HepG2 (cell line): Measurements from ENCODE around the gene GOT2. TPM values are rescaled to one million over a fixed set of nuclear protein-coding genes. Genes with fewer than 3 reads are reported as not detected.

Source experiments
- ATAC-seq: fragments of 200-7000 bp; cut with Tn5 transposase; 3 replicates; pipeline ENCODE4 v1.9.1; 2020; ENCODE audit warnings: mild to moderate bottlenecking, moderate library complexity
- BruUV-seq: library from RNA; stranded (reverse); fragments of 400-500 nt; replicated peaks from 2 replicates; lab custom pipeline; 2021; lab: Mats Ljungman, UMichigan
- CTCF ChIA-PET: fragments of 300-600 bp; formaldehyde crosslinking; extraction: SDS; loops from one replicate; lab custom pipeline; 2021; ENCODE audit warnings: low total read pairs, inconsistent platforms, low intra/inter-chr PET ratio; lab: Yijun Ruan, JAX
- POLR2A ChIA-PET: fragments of 350-600 bp; sonication (Branson Sonifier 250); formaldehyde crosslinking; loops from one replicate; lab custom pipeline; 2020; ENCODE audit warnings: antibody characterized with exemption, inconsistent platforms; lab: Yijun Ruan, JAX
- DNase-seq: peaks from one replicate; pipeline ENCODE4 v3.0.0-alpha.2; 2015; ENCODE audit warnings: low spot score
- FAIRE-seq: peaks from 3 replicates; lab custom pipeline; 2011; peaks lifted over from hg19 to GRCh38; lab: Jason Lieb, UNC
- H2AFZ ChIP-seq: one replicate; pipeline ENCODE4 v1.6.1; 2011; ENCODE audit warnings: low read length, inconsistent platforms
- H3K27ac ChIP-seq: fragments of 300-600 bp; 3 replicates; pipeline ENCODE4 v1.8.0; 2011; ENCODE audit warnings: mixed run types, mild to moderate bottlenecking, mixed read lengths, low read length, inconsistent platforms; ENCODE audit not compliant: insufficient read depth; ENCODE audit errors: extremely low read length
- H3K27me3 ChIP-seq, 2 experiments: fragments of 200-600 bp in 1 of 2; 2 replicates in 1 of 2; 3 replicates in 1 of 2; pipeline versions ENCODE4 v1.6.0 to v1.8.0; 2011; ENCODE audit warnings: low read length in 2 of 2, mild to moderate bottlenecking in 2 of 2, moderate library complexity in 2 of 2, inconsistent platforms in 1 of 2; ENCODE audit not compliant: insufficient read depth in 2 of 2, control insufficient read depth in 1 of 2
- H3K36me3 ChIP-seq, 2 experiments: fragments of 200-600 bp in 1 of 2; replicated peaks in 1 of 2; 2 replicates in 1 of 2; 3 replicates in 1 of 2; pipeline versions ENCODE4 v1.5.1 to v1.8.0; 2011; ENCODE audit warnings: low read length in 2 of 2, inconsistent platforms in 1 of 2; ENCODE audit not compliant: insufficient read depth in 2 of 2, control insufficient read depth in 1 of 2
- H3K4me1 ChIP-seq: 2 replicates; pipeline ENCODE4 v1.5.1; 2012; ENCODE audit warnings: low read length, inconsistent platforms; ENCODE audit not compliant: insufficient read depth
- H3K4me2 ChIP-seq: 2 replicates; pipeline ENCODE4 v1.6.0; 2011; ENCODE audit warnings: low read depth, low read length, inconsistent platforms
- H3K4me3 ChIP-seq, 3 experiments: fragments of 200-600 bp in 1 of 3; sonication (generic), shearing (Covaris generic) in 1 of 3; replicated peaks in 1 of 3; 2 replicates each; pipeline ENCODE4 v1.5.1; 2011 to 2016; ENCODE audit warnings: low read length in 3 of 3, inconsistent platforms in 2 of 3, low read depth in 2 of 3, mild to moderate bottlenecking in 2 of 3, control low read depth in 1 of 3, mixed read lengths in 1 of 3; ENCODE audit not compliant: insufficient read depth in 1 of 3
- H3K79me2 ChIP-seq: one replicate; pipeline ENCODE4 v1.6.1; 2011; ENCODE audit warnings: low read length, inconsistent platforms; ENCODE audit not compliant: insufficient read depth
- H3K9ac ChIP-seq: 2 replicates; pipeline ENCODE4 v1.6.0; 2011; ENCODE audit warnings: mild to moderate bottlenecking, low read depth, low read length, inconsistent platforms; ENCODE audit not compliant: insufficient read depth
- H3K9me3 ChIP-seq: 2 replicates; pipeline ENCODE4 v1.5.1; 2012; ENCODE audit warnings: mild to moderate bottlenecking, low read length
- H4K20me1 ChIP-seq: 2 replicates; pipeline ENCODE4 v1.6.0; 2011; ENCODE audit warnings: inconsistent platforms, mild to moderate bottlenecking, low read length, moderate library complexity; ENCODE audit not compliant: insufficient read depth
- ATF5 ChIP-seq: sonication (generic); formaldehyde crosslinking; IDR thresholded peaks from 2 replicates; pipeline ENCODE4 v1.4.0; 2020; ENCODE audit warnings: mild to moderate bottlenecking, low read depth, missing genetic modification reagents
- BRCA1 ChIP-seq: sonication (generic); formaldehyde crosslinking; IDR thresholded peaks from 2 replicates; pipeline ENCODE4 v1.4.0; 2020; ENCODE audit warnings: missing genetic modification reagents
- CEBPG ChIP-seq: IDR thresholded peaks from 2 replicates; pipeline ENCODE4 v1.6.1; 2016
- DDIT3 ChIP-seq: sonication (generic); formaldehyde crosslinking; IDR thresholded peaks from 2 replicates; pipeline ENCODE4 v1.4.0; 2020; ENCODE audit warnings: mild to moderate bottlenecking, missing genetic modification reagents
- MTA1 ChIP-seq: sonication (generic); formaldehyde crosslinking; IDR thresholded peaks from 2 replicates; pipeline ENCODE4 v1.4.0; 2020; ENCODE audit warnings: missing genetic modification reagents, mild to moderate bottlenecking, borderline replicate concordance
- PAX8 ChIP-seq: sonication (generic); formaldehyde crosslinking; IDR thresholded peaks from 2 replicates; pipeline ENCODE4 v1.8.0; 2022; ENCODE audit warnings: mild to moderate bottlenecking, missing genetic modification reagents, borderline replicate concordance
- POGZ ChIP-seq: sonication (generic); formaldehyde crosslinking; IDR thresholded peaks from 2 replicates; pipeline ENCODE4 v1.4.0; 2020; ENCODE audit warnings: mild to moderate bottlenecking, missing genetic modification reagents
- ZNF337 ChIP-seq: sonication (generic); formaldehyde crosslinking; IDR thresholded peaks from 2 replicates; pipeline ENCODE4 v1.5.1; 2020; ENCODE audit warnings: missing genetic modification reagents, low read depth, mild to moderate bottlenecking, borderline replicate concordance
- ZNF724P ChIP-seq: sonication (generic); formaldehyde crosslinking; IDR thresholded peaks from 2 replicates; pipeline ENCODE4 v1.8.0; 2022; ENCODE audit warnings: missing genetic modification reagents, borderline replicate concordance
- ZSCAN5A ChIP-seq: sonication (generic); formaldehyde crosslinking; IDR thresholded peaks from 2 replicates; pipeline ENCODE4 v1.8.0; 2022; ENCODE audit warnings: mild to moderate bottlenecking, missing genetic modification reagents, borderline replicate concordance
- WGBS: methylation state at CpG from one replicate; pipeline ENCODE4 v1.1.6; 2017; ENCODE audit warnings: low lambda C conversion rate; 5-methylcytosine and 5-hydroxymethylcytosine counted together
- in situ Hi-C: cut with HindIII; loops from 2 replicates; pipeline ENCODE4 v1.10.0; 2017; ENCODE audit warnings: low pct_unique_long_range_greater_than_20kb; ENCODE audit not compliant: extremely low pct_ligation_motif_present
- intact Hi-C: fragments of 100-400 bp; cut with micrococcal nuclease; formaldehyde crosslinking; loops from one replicate; pipeline ENCODE4 v1.10.0; 2022; ENCODE audit not compliant: unreplicated experiment
- polyA plus RNA-seq, 8 experiments: library from polyadenylated mRNA; depleted of rRNA in 3 of 8; stranded (reverse) in 7 of 8; unstranded in 1 of 8; fragments of >200 nt; fragmentation: Illumina TruSeq in 4 of 8; extraction: Trizol in 4 of 8; gene quantifications; 2 replicates each; pipeline versions ENCODE4 v1.2.1 to v1.2.3, GENCODE V29; 2011 to 2016; ENCODE audit warnings: low read depth in 4 of 8, missing spikeins in 1 of 8, mixed read lengths in 1 of 8; ENCODE audit not compliant: insufficient read depth in 1 of 8
- total RNA-seq, 5 experiments: library from RNA; depleted of rRNA; stranded (reverse); fragments of >200 nt; fragmentation: Illumina TruSeq; extraction: Trizol; gene quantifications; 2 replicates each; pipeline ENCODE4 v1.2.3, GENCODE V29; 2016; ENCODE audit warnings: low read depth in 1 of 5

GOT2 gene
- total and polyA plus RNA-seq, 2 of the 13 experiments (the other 11 are each of a cell fraction or from before 2014, with no cell fraction given) = 32.6 to 121 TPM

- Histone ChIP-seq H3K79me2 (no peaks in the 10 kb centered on the region), H2AFZ (no peak overlapping the region), H3K4me1 (peaks cover 21% of the 10 kb centered on the region), H3K4me3 (no peak overlapping the region), H3K27me3 (no peaks in the 10 kb centered on the region), H3K27ac (no peak overlapping the region), H3K4me2 (no peak overlapping the region), H4K20me1 (peaks cover 13% of the 10 kb centered on the region; the same call in 1 of the 2 replicates), H3K9ac (no peak overlapping the region), H3K9me3 (no peaks in the 10 kb centered on the region), H3K36me3 (peaks cover 27 to 60% of the 10 kb centered on the region in 2 experiments; a peak in 4 of 5 replicates)
- FAIRE-seq (no peak), ATAC-seq (no peak), DNase-seq (no peak)
- intact Hi-C loops (no loop called here), in situ Hi-C loops (no loop called here)
- TSS peak; percentile 22 for BruUV-seq
- POLR2A ChIA-PET = no interaction called here
- no peak for TF ChIP-seq ZSCAN5A (CRISPR knock-in tag)
- TF ChIP-seq ZNF337 (CRISPR knock-in tag) = no peak
- no peak for TF ChIP-seq ZNF724P (CRISPR knock-in tag)
- TF ChIP-seq PAX8 = no peak
- TF ChIP-seq POGZ (CRISPR knock-in tag) = no peak
- no peak for TF ChIP-seq ATF5 (CRISPR knock-in tag)
- TF ChIP-seq DDIT3 (CRISPR knock-in tag) = no peak
- no peak for TF ChIP-seq BRCA1
- no peak for TF ChIP-seq MTA1 (CRISPR knock-in tag)
- no peak for TF ChIP-seq CEBPG (CRISPR knock-in tag)
- 99% methylated on average over 13 of the region's 13 CpGs for whole genome bisulfite sequencing
- CTCF ChIA-PET = no interaction called here
Observed at GRCh38 chr16:58717994-58718393, 16.1 kb downstream of the GOT2 start.
